HEK293T (cell line): ENCODE measurements around the gene USH1C.

Source experiments
- BHLHE40 ChIP-seq: fragments of 450-650 bp; IDR thresholded peaks from 2 replicates; pipeline ENCODE4 v1.6.1; 2016; ENCODE audit warnings: mild to moderate bottlenecking, moderate library complexity, borderline replicate concordance
- CTBP1 ChIP-seq: fragments of 450-650 bp; IDR thresholded peaks from 2 replicates; pipeline ENCODE4 v1.6.1; 2016; ENCODE audit warnings: borderline replicate concordance
- ELF4 ChIP-seq: fragments of 450-650 bp; IDR thresholded peaks from 2 replicates; pipeline ENCODE4 v1.6.1; 2017; ENCODE audit warnings: antibody characterized with exemption
- FOXA1 ChIP-seq: fragments of 450-650 bp; IDR thresholded peaks from 2 replicates; pipeline ENCODE4 v1.6.1; 2016; ENCODE audit warnings: mild to moderate bottlenecking
- FOXM1 ChIP-seq: fragments of 450-650 bp; IDR thresholded peaks from 2 replicates; pipeline ENCODE4 v1.6.1; 2017; ENCODE audit warnings: mild to moderate bottlenecking, borderline replicate concordance
- HDGF ChIP-seq: fragments of 450-650 bp; IDR thresholded peaks from 2 replicates; pipeline ENCODE4 v1.6.1; 2017; ENCODE audit warnings: antibody characterized with exemption, borderline replicate concordance
- NFRKB ChIP-seq: fragments of 450-650 bp; IDR thresholded peaks from 2 replicates; pipeline ENCODE4 v1.6.1; 2016; ENCODE audit warnings: mild to moderate bottlenecking, moderate library complexity
- PKNOX1 ChIP-seq: fragments of 450-650 bp; IDR thresholded peaks from 2 replicates; pipeline ENCODE4 v1.6.1; 2016
- SP1 ChIP-seq: fragments of 450-650 bp; IDR thresholded peaks from 2 replicates; pipeline ENCODE4 v1.6.1; 2017
- SUZ12 ChIP-seq: fragments of 450-650 bp; IDR thresholded peaks from 2 replicates; pipeline ENCODE4 v1.6.1; 2016; ENCODE audit warnings: mild to moderate bottlenecking
- TARDBP ChIP-seq: fragments of 450-650 bp; IDR thresholded peaks from 2 replicates; pipeline ENCODE4 v1.6.1; 2016
- ZNF384 ChIP-seq: fragments of 450-650 bp; IDR thresholded peaks from 2 replicates; pipeline ENCODE4 v1.6.1; 2016

GRCh38 chr11:17483505-17483904 lies 60.7 kb downstream of the USH1C start:
- no peak for TF ChIP-seq ELF4
- TF ChIP-seq FOXM1, result no peak
- TF ChIP-seq FOXA1, result no peak
- TF ChIP-seq HDGF, result no peak
- no peak for TF ChIP-seq PKNOX1
- no peak for TF ChIP-seq SP1
- no peak for TF ChIP-seq SUZ12
- TF ChIP-seq NFRKB, result no peak
- no peak for TF ChIP-seq CTBP1
- no peak for TF ChIP-seq BHLHE40
- no peak for TF ChIP-seq TARDBP
- TF ChIP-seq ZNF384, result no peak
